Measurements from ENCODE around the gene HOXC6. TPM values are rescaled to one million over a fixed set of nuclear protein-coding genes. Genes with fewer than 3 reads are reported as not detected.
A peak's percentile ranks its signal among the peaks of the same experiment; 100 is the strongest.

HOXC6 gene
- total RNA-seq, 4 donors from 2014 or later: 0.48 TPM; not detected in 3

GRCh38 chr12:53998110-53998899, 29.9 kb upstream of the HOXC6 start:
- Histone ChIP-seq H3K4me1 (peaks cover 18 to 39% (median 35%) of the 10 kb centered on the region in 4 donors), H3K36me3 (no peaks in the 10 kb centered on the region), H3K27ac (no peak overlapping the region), H3K27me3 (peaks cover 100% of the 10 kb centered on the region), H3K9me3 (no peaks in the 10 kb centered on the region), H3K4me3 (no peak overlapping the region)
- 41% methylated on average over 11 of the region's 11 CpGs; no CpG with 5 or more reads in 1 of the 2 donors for WGBS, 2 donors (ENCODE audit: low coverage in 1 of 2)
- DNase-seq: no peak
- in situ Hi-C loops (cut with MboI; ENCODE audit: low pct_ligation_motif_present in 1 of 4, low pct_unique_long_range_greater_than_20kb in 1 of 4, low sequenced_read_pairs in 3 of 4): loop anchor here in 1 of 4 donors (25.0 kb wide), 1 partner anchor 211 kb away; no protein-coding TSS in a partner anchor
- TF ChIP-seq, protein P1, sequence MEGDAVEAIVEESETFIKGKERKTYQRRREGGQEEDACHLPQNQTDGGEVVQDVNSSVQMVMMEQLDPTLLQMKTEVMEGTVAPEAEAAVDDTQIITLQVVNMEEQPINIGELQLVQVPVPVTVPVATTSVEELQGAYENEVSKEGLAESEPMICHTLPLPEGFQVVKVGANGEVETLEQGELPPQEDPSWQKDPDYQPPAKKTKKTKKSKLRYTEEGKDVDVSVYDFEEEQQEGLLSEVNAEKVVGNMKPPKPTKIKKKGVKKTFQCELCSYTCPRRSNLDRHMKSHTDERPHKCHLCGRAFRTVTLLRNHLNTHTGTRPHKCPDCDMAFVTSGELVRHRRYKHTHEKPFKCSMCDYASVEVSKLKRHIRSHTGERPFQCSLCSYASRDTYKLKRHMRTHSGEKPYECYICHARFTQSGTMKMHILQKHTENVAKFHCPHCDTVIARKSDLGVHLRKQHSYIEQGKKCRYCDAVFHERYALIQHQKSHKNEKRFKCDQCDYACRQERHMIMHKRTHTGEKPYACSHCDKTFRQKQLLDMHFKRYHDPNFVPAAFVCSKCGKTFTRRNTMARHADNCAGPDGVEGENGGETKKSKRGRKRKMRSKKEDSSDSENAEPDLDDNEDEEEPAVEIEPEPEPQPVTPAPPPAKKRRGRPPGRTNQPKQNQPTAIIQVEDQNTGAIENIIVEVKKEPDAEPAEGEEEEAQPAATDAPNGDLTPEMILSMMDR (IDR thresholded peaks at IDR 0.05): no peak
- TF ChIP-seq POLR2A (IDR thresholded peaks at IDR 0.05) (no peak), EP300 (IDR thresholded peaks at IDR 0.05; ENCODE audit: low read depth) (no peak), POLR2AphosphoS5 (IDR thresholded peaks at IDR 0.05) (no peak)
- intact Hi-C loops (cut with DNase I; ENCODE audit: low total_unique reads): no loop called here

- intact Hi-C loops (cut with DNase I; ENCODE audit: low total_unique reads) (no loop called here), in situ Hi-C loops (cut with MboI; ENCODE audit: low pct_ligation_motif_present in 1 of 4, low pct_unique_long_range_greater_than_20kb in 1 of 4, low sequenced_read_pairs in 3 of 4) (loop anchor here in 1 of 4 donors (25.0 kb wide), 1 partner anchor 212 kb away; no protein-coding TSS in a partner anchor)
- no peak for DNase-seq
- Histone ChIP-seq H3K9me3 (no peaks in the 10 kb centered on the region), H3K4me3 (no peak overlapping the region), H3K36me3 (no peaks in the 10 kb centered on the region), H3K4me1 (peaks cover 18 to 38% (median 35%) of the 10 kb centered on the region in 4 donors), H3K27ac (no peak overlapping the region), H3K27me3 (peaks cover 100% of the 10 kb centered on the region)
- 12 to 16% methylated on average over 11 to 13 of the region's 13 CpGs for WGBS, 2 donors (ENCODE audit: low coverage in 1 of 2)
- TF ChIP-seq, protein P1 (IDR thresholded peaks at IDR 0.05): no peak
- TF ChIP-seq EP300 (IDR thresholded peaks at IDR 0.05; ENCODE audit: low read depth) (no peak), POLR2A (IDR thresholded peaks at IDR 0.05) (no peak), POLR2AphosphoS5 (IDR thresholded peaks at IDR 0.05) (no peak)
These were observed 29.4 kb upstream of the HOXC6 start for GRCh38 chr12:53998900-53999236.

DNA sequence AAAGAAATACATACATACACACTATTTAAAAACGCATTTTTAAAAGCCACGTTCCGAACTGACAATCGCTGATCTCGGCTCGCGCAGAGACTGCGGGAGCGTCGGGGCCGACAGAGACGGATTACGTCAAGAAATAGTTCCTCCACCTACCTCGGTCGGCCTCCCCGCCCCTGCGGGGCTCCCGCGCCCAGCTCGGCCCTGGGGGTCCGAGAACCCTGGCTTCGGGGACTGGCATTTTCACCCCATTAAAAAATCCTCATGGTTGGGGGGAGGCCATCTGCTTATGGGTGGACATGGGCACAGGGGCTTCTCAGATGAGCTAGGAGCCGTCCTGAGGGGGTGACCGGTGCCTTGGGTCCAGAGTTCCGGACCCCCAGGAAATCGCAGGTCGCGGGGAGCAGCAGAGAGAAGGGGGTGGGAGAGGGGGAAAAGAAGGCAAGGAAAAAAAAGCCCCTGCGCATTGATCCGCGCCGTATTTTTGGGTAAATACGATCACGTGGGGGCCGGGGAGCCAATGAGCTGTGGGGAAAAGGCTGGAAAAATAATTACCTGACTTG, 28.6 kb upstream of the HOXC6 start:
- Histone ChIP-seq H3K4me1 (peaks cover 15 to 30% (median 27%) of the 10 kb centered on the region in 4 donors), H3K27ac (peak overlapping the region in 1 of 4 donors; percentile 26), H3K4me3 (peak overlapping the region in 1 of 4 donors; percentile 25), H3K9me3 (no peaks in the 10 kb centered on the region), H3K36me3 (no peaks in the 10 kb centered on the region), H3K27me3 (peaks cover 100% of the 10 kb centered on the region)
- TF ChIP-seq, protein P1 (IDR thresholded peaks at IDR 0.05): no peak
- TF ChIP-seq POLR2AphosphoS5 (IDR thresholded peaks at IDR 0.05) (no peak), EP300 (IDR thresholded peaks at IDR 0.05; ENCODE audit: low read depth) (no peak), POLR2A (IDR thresholded peaks at IDR 0.05) (no peak)
- DNase-seq: no peak
- WGBS, 2 donors (ENCODE audit: low coverage in 1 of 2): 15% methylated on average over 35 of the region's 35 CpGs; no CpG with 5 or more reads in 1 of the 2 donors
- in situ Hi-C loops (cut with MboI; ENCODE audit: low pct_ligation_motif_present in 1 of 4, low pct_unique_long_range_greater_than_20kb in 1 of 4, low sequenced_read_pairs in 3 of 4): loop anchor here in 1 of 4 donors (25.0 kb wide), 1 partner anchor 212 kb away; no protein-coding TSS in a partner anchor
- intact Hi-C loops (cut with DNase I; ENCODE audit: low total_unique reads): no loop called here
